Colonic mucosa (tissue), 4 donors: ENCODE measurements around the gene EHMT2. TPM values are rescaled to one million over a fixed set of nuclear protein-coding genes. Genes with fewer than 3 reads are reported as not detected.
"Not testable (repeated sequence)": the region's sequence is repeated elsewhere in the genome, so short reads cannot be mapped to it uniquely, and the experiment has no call there.

ENCODE experiments used
- DNase-seq: peaks from one replicate; pipeline ENCODE4 v3.0.0-alpha.2; 2020
- H3K27ac ChIP-seq: fragments of 200-600 bp; one replicate; pipeline ENCODE4 v1.8.0; 2021
- H3K27me3 ChIP-seq: fragments of 200-600 bp; one replicate; pipeline ENCODE4 v1.8.0; 2021
- H3K36me3 ChIP-seq: fragments of 200-600 bp; one replicate; pipeline ENCODE4 v1.8.0; 2021
- H3K4me1 ChIP-seq: fragments of 200-600 bp; one replicate; pipeline ENCODE4 v1.8.0; 2021; ENCODE audit warnings: mild to moderate bottlenecking
- H3K4me3 ChIP-seq: fragments of 200-600 bp; one replicate; pipeline ENCODE4 v1.8.0; 2021
- H3K9ac ChIP-seq, 2 donors: one replicate each; pipeline ENCODE4 v1.7.0; 2013; ENCODE audit warnings: control low read depth in 2 of 2, low read depth in 2 of 2, low read length in 2 of 2
- H3K9me3 ChIP-seq: fragments of 200-600 bp; one replicate; pipeline ENCODE4 v1.8.0; 2021
- intact Hi-C: fragments of 100-400 bp; cut with DNase I; formaldehyde crosslinking; loops from one replicate; pipeline ENCODE4 v1.14.1; 2022
- total RNA-seq, 2 donors: library from RNA; stranded (reverse); fragmentation: NEBNext Ultra II Directional in 1 of 2; extraction: Animal tissue kit (Norgen Biotek cat#: 25700) in 1 of 2; gene quantifications; one replicate each; pipeline ENCODE4 v1.2.1, GENCODE V29; 2021
- TF ChIP-seq, protein P1 (sequence below): fragments of 200-600 bp; IDR thresholded peaks from one replicate; pipeline ENCODE4 v1.8.0; 2022; ENCODE audit warnings: antibody characterized with exemption, mild to moderate bottlenecking
- donor health status: healthy.
- donor health status: DM: no; HTN: no; CAD: no.
- donor health status: DM: no; HTN: no; CAD: no.

EHMT2 gene
- total RNA-seq, 2 donors from 2014 or later = 28.4 to 52.1 TPM

DNA sequence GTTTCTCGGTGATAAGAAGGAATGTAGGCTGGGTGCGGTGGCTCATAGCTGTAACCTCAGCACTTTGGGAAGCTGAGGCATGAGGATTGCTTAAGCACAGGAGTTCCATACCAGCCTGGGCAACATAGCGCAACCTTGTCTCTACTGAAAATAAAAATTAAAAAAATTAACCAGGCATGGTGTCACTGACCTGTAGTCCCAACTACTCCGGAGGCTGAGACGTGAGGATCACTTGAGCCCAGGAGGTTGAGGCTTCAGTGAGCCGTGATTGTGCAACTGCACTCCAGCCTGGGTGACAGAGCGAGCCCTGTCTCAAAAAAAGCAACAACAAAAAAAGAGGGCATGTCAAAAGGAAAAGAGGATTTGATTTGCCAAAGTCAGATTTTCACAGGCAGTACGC lies 38.8 kb downstream of the EHMT2 start:
- DNase-seq = no peak
- no peak overlapping the region for H3K4me3 ChIP-seq
- no peaks in the 10 kb centered on the region for H3K9me3 ChIP-seq
- H3K27ac ChIP-seq = no peak overlapping the region
- TF ChIP-seq, protein P1, sequence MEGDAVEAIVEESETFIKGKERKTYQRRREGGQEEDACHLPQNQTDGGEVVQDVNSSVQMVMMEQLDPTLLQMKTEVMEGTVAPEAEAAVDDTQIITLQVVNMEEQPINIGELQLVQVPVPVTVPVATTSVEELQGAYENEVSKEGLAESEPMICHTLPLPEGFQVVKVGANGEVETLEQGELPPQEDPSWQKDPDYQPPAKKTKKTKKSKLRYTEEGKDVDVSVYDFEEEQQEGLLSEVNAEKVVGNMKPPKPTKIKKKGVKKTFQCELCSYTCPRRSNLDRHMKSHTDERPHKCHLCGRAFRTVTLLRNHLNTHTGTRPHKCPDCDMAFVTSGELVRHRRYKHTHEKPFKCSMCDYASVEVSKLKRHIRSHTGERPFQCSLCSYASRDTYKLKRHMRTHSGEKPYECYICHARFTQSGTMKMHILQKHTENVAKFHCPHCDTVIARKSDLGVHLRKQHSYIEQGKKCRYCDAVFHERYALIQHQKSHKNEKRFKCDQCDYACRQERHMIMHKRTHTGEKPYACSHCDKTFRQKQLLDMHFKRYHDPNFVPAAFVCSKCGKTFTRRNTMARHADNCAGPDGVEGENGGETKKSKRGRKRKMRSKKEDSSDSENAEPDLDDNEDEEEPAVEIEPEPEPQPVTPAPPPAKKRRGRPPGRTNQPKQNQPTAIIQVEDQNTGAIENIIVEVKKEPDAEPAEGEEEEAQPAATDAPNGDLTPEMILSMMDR = no peak
- no peaks in the 10 kb centered on the region for H3K27me3 ChIP-seq
- intact Hi-C loops = no loop called here
- H3K4me1 ChIP-seq = peaks cover 4% of the 10 kb centered on the region
- H3K9ac ChIP-seq = no peak overlapping the region
- H3K36me3 ChIP-seq = no peaks in the 10 kb centered on the region

- H3K4me1 ChIP-seq, DNase-seq, H3K4me3 ChIP-seq, H3K27ac ChIP-seq, H3K9ac ChIP-seq, H3K27me3 ChIP-seq, H3K9me3 ChIP-seq, intact Hi-C loops, H3K36me3 ChIP-seq: not testable (repeated sequence)
Measured at GRCh38 chr6:31857774-31858173, 39.7 kb downstream of the EHMT2 start.

GRCh38 chr6:31851980-31852718 lies 45.3 kb downstream of the EHMT2 start:
- H3K9ac ChIP-seq, H3K27me3 ChIP-seq, H3K36me3 ChIP-seq, DNase-seq, intact Hi-C loops, H3K27ac ChIP-seq, H3K4me3 ChIP-seq, H3K9me3 ChIP-seq, H3K4me1 ChIP-seq: not testable (repeated sequence)

- no peak for DNase-seq
- H3K4me3 ChIP-seq = no peak overlapping the region
- H3K9me3 ChIP-seq = no peaks in the 10 kb centered on the region
- no peaks in the 10 kb centered on the region for H3K27me3 ChIP-seq
- no peak overlapping the region for H3K9ac ChIP-seq
- TF ChIP-seq, protein P1 = no peak
- no peaks in the 10 kb centered on the region for H3K36me3 ChIP-seq
- intact Hi-C loops = no loop called here
- H3K4me1 ChIP-seq = no peaks in the 10 kb centered on the region
- H3K27ac ChIP-seq = no peak overlapping the region
Measured at GRCh38 chr6:31851485-31851832, 46.0 kb downstream of the EHMT2 start.

GRCh38 chr6:31850765-31851484 lies 46.6 kb downstream of the EHMT2 start:
- Histone ChIP-seq H3K4me3 (no peak overlapping the region), H3K4me1 (no peaks in the 10 kb centered on the region), H3K27ac (no peak overlapping the region), H3K36me3 (no peaks in the 10 kb centered on the region), H3K9ac (no peak overlapping the region), H3K27me3 (no peaks in the 10 kb centered on the region), H3K9me3 (no peaks in the 10 kb centered on the region)
- TF ChIP-seq, protein P1 = no peak
- DNase-seq = no peak
- intact Hi-C loops = no loop called here

DNA sequence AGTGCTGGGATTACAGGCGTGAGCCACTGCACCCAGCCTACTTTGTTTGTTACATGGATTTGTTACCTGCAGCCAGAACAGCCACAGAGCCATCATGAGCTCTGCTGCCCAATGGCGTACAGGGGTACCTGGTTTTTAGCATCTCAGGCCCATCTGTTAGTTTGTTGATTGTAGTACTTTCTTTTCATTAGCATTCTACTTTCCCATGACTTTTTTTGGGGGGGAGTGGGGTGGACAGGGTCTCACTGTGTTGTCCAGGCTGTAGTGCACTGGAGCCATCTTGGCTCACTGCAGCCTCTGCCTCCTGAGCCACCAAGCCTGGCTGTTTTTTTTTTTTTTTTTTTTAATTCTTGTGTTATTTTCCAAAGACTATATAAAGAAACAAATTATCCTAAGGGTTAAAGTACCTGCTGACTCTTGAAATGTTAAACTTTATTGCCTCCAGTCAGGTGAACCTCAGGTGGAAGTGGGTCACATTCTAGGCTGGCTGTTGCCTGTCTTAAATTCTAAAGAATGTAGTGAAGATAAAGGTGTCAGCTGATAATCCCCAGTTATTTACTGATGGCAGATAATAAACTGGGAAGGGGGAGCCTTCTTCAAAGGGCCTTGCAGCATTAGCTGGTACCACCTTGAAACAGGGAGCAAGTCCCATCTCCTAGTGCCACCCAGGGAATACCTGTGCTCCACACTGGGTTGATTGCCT lies 50.1 kb downstream of the EHMT2 start:
- no peak overlapping the region for H3K4me3 ChIP-seq
- no peaks in the 10 kb centered on the region for H3K36me3 ChIP-seq
- H3K27ac ChIP-seq = no peak overlapping the region
- TF ChIP-seq, protein P1 = no peak
- intact Hi-C loops = no loop called here
- H3K9ac ChIP-seq = no peak overlapping the region
- H3K9me3 ChIP-seq = no peaks in the 10 kb centered on the region
- no peak for DNase-seq
- H3K4me1 ChIP-seq = no peaks in the 10 kb centered on the region
- no peaks in the 10 kb centered on the region for H3K27me3 ChIP-seq
